GM12892 (cell line): ENCODE measurements around the gene NBPF15.
"Not testable (repeated sequence)": the region's sequence is repeated elsewhere in the genome, so short reads cannot be mapped to it uniquely, and the experiment has no call there.

Source experiments
- POLR2A ChIP-seq: IDR thresholded peaks from 2 replicates; pipeline ENCODE4 v1.6.1; 2011; ENCODE audit warnings: low read depth, low read length, control low read depth
- POLR2AphosphoS5 ChIP-seq: IDR thresholded peaks from 2 replicates; pipeline ENCODE4 v1.6.1; 2011; ENCODE audit warnings: low read depth, low read length, control low read depth
- TAF1 ChIP-seq: IDR thresholded peaks from 2 replicates; pipeline ENCODE4 v1.6.1; 2011; ENCODE audit warnings: low read depth, mild to moderate bottlenecking, control low read depth, low read length, borderline replicate concordance

- not testable (repeated sequence) for TF ChIP-seq POLR2A, POLR2AphosphoS5, TAF1
These were observed 23.9 kb upstream of the NBPF15 start for GRCh38 chr1:144485048-144485993.
